GM23338 (cell line): ENCODE measurements around the gene MOK. TPM values are rescaled to one million over a fixed set of nuclear protein-coding genes. Genes with fewer than 3 reads are reported as not detected.

Experiments
- ATAC-seq: fragments of 200-7000 bp; cut with Tn5 transposase; 3 replicates; pipeline ENCODE4 v1.9.1; 2020
- DNase-seq: peaks from one replicate; pipeline ENCODE4 v3.0.0-alpha.2; 2015; ENCODE audit warnings: low spot score
- H2AFZ ChIP-seq: fragments of 200-600 bp; sonication (generic); 2 replicates; pipeline ENCODE4 v1.8.0; 2016; ENCODE audit warnings: antibody characterized with exemption, mild to moderate bottlenecking, moderate library complexity
- H3F3A ChIP-seq: fragments of 200-600 bp; sonication (generic); replicated peaks from 2 replicates; pipeline ENCODE4 v1.8.0; 2017; ENCODE audit warnings: antibody characterized with exemption, mixed run types, low read depth
- H3K27ac ChIP-seq: fragments of 200-600 bp; sonication (generic); 2 replicates; pipeline ENCODE4 v1.6.1; 2016; ENCODE audit warnings: low read depth
- H3K27me3 ChIP-seq: fragments of 200-600 bp; sonication (generic); 2 replicates; pipeline ENCODE4 v1.8.0; 2016; ENCODE audit warnings: mild to moderate bottlenecking, mixed run types, moderate library complexity; ENCODE audit not compliant: insufficient read depth
- H3K36me3 ChIP-seq: fragments of 200-600 bp; sonication (generic); 2 replicates; pipeline ENCODE4 v1.8.0; 2016; ENCODE audit warnings: mild to moderate bottlenecking; ENCODE audit not compliant: insufficient read depth
- H3K4me1 ChIP-seq: fragments of 200-600 bp; sonication (generic); 2 replicates; pipeline ENCODE4 v1.8.0; 2016; ENCODE audit warnings: mild to moderate bottlenecking, moderate library complexity; ENCODE audit not compliant: insufficient read depth
- H3K4me2 ChIP-seq: fragments of 200-600 bp; sonication (generic); 2 replicates; pipeline ENCODE4 v1.7.1; 2017; ENCODE audit warnings: mixed run types
- H3K4me3 ChIP-seq: fragments of 200-600 bp; sonication (generic); 2 replicates; pipeline ENCODE4 v1.6.1; 2016; ENCODE audit warnings: mixed run types
- H3K79me2 ChIP-seq: fragments of 200-600 bp; sonication (generic); replicated peaks from 2 replicates; pipeline ENCODE4 v1.8.0; 2017; ENCODE audit warnings: mild to moderate bottlenecking; ENCODE audit not compliant: insufficient read depth
- H3K9me2 ChIP-seq: fragments of 200-600 bp; sonication (generic); 2 replicates; pipeline ENCODE4 v1.8.0; 2017; ENCODE audit not compliant: insufficient read depth
- H4K20me1 ChIP-seq: fragments of 200-600 bp; sonication (generic); replicated peaks from 2 replicates; pipeline ENCODE4 v1.8.0; 2017; ENCODE audit warnings: mild to moderate bottlenecking; ENCODE audit not compliant: insufficient read depth
- H3K27ac Mint-ChIP-seq: 2 replicates; pipeline ENCODE4 v1.8.0; 2020; ENCODE audit warnings: inconsistent platforms, mild to moderate bottlenecking, moderate library complexity, mixed read lengths
- H3K27me3 Mint-ChIP-seq: 3 replicates; pipeline ENCODE4 v1.8.0; 2022; ENCODE audit warnings: low read depth, mild to moderate bottlenecking, moderate library complexity, mixed read lengths, inconsistent platforms; ENCODE audit not compliant: insufficient read depth, poor library complexity
- H3K36me3 Mint-ChIP-seq: 3 replicates; pipeline ENCODE4 v1.8.0; 2021; ENCODE audit warnings: low read depth, mild to moderate bottlenecking, inconsistent platforms, moderate library complexity, mixed read lengths
- H3K4me1 Mint-ChIP-seq: 3 replicates; pipeline ENCODE4 v1.8.0; 2020; ENCODE audit warnings: mild to moderate bottlenecking, inconsistent platforms, mixed read lengths
- H3K4me3 Mint-ChIP-seq: 3 replicates; pipeline ENCODE4 v1.8.0; 2021; ENCODE audit warnings: moderate library complexity, mild to moderate bottlenecking, inconsistent platforms, mixed read lengths
- H3K9me3 Mint-ChIP-seq: 3 replicates; pipeline ENCODE4 v1.8.0; 2020; ENCODE audit warnings: moderate library complexity, mild to moderate bottlenecking, inconsistent platforms, mixed read lengths
- CREB1 ChIP-seq: fragments of 250-450 bp; sonication (Bioruptor Pico); IDR thresholded peaks from 2 replicates; pipeline ENCODE4 v1.5.0; 2020; ENCODE audit warnings: low read depth, mild to moderate bottlenecking, moderate library complexity
- CTCF ChIP-seq, 2 experiments: fragments of 200-600 bp in 1 of 2; sonication (generic) in 1 of 2; conservative IDR thresholded peaks; 2 replicates each; pipeline versions ENCODE4 v1.5.1 to v1.6.1; 2016 to 2017; ENCODE audit warnings: antibody characterized with exemption in 2 of 2, low read depth in 2 of 2, mild to moderate bottlenecking in 2 of 2, moderate library complexity in 1 of 2
- ETS1 ChIP-seq: IDR thresholded peaks from 2 replicates; pipeline ENCODE4 v1.6.1; 2016; ENCODE audit warnings: antibody characterized with exemption
- EZH2 ChIP-seq: fragments of 200-600 bp; sonication (generic); IDR thresholded peaks from one replicate; pipeline ENCODE4 v1.8.0; 2017; ENCODE audit warnings: antibody characterized with exemption, mild to moderate bottlenecking, low read depth; ENCODE audit not compliant: unreplicated experiment
- EZH2phosphoT487 ChIP-seq: fragments of 200-600 bp; sonication (generic); IDR thresholded peaks from one replicate; pipeline ENCODE4 v1.8.1; 2018; ENCODE audit warnings: antibody characterized with exemption; ENCODE audit not compliant: unreplicated experiment
- JUNB ChIP-seq: IDR thresholded peaks from one replicate; pipeline ENCODE4 v1.6.1; 2016; ENCODE audit warnings: antibody characterized with exemption; ENCODE audit not compliant: unreplicated experiment
- NANOG ChIP-seq: IDR thresholded peaks from 2 replicates; pipeline ENCODE4 v1.6.1; 2016; ENCODE audit warnings: antibody characterized with exemption, borderline replicate concordance
- POLR2AphosphoS5 ChIP-seq: IDR thresholded peaks from 2 replicates; pipeline ENCODE4 v1.6.1; 2016; ENCODE audit warnings: antibody characterized with exemption, low read depth
- REST ChIP-seq: IDR thresholded peaks from one replicate; pipeline ENCODE4 v1.6.1; 2018; ENCODE audit warnings: antibody characterized with exemption; ENCODE audit not compliant: unreplicated experiment
- STAT1 ChIP-seq: IDR thresholded peaks from one replicate; pipeline ENCODE4 v1.6.1; 2016; ENCODE audit warnings: antibody characterized with exemption; ENCODE audit not compliant: unreplicated experiment
- ZNF114 ChIP-seq: fragments of 250-450 bp; sonication (Bioruptor Pico); IDR thresholded peaks from 2 replicates; pipeline ENCODE4 v1.5.0; 2020; ENCODE audit warnings: mild to moderate bottlenecking, moderate library complexity
- ZNF331 ChIP-seq: fragments of 250-450 bp; sonication (Bioruptor Pico); IDR thresholded peaks from 2 replicates; pipeline ENCODE4 v1.5.0; 2020; ENCODE audit warnings: low read depth, mild to moderate bottlenecking, moderate library complexity
- ZNF462 ChIP-seq: fragments of 250-450 bp; sonication (Bioruptor Pico); IDR thresholded peaks from 2 replicates; pipeline ENCODE4 v1.5.0; 2020; ENCODE audit warnings: mild to moderate bottlenecking, moderate library complexity
- polyA plus RNA-seq: library from polyadenylated mRNA; unstranded; fragments of >200 nt; fragmentation: Nextera tagmentation; extraction: Ambion mirVana; gene quantifications from 2 replicates; pipeline ENCODE4 v1.2.1, GENCODE V29; 2016
- total RNA-seq: library from RNA; depleted of rRNA; stranded (reverse); fragments of >200 nt; shearing (Covaris generic); gene quantifications from 2 replicates; pipeline ENCODE4 v1.2.3, GENCODE V29; 2014

The MOK gene
- total and polyA plus RNA-seq, 2 experiments from 2014 or later, result 3.1 TPM

GRCh38 chr14:102346645-102347044 is 41.7 kb upstream of the MOK start:
- Histone ChIP-seq H3K4me3 (no peak overlapping the region), H3F3A (no peaks in the 10 kb centered on the region), H3K27ac (no peak overlapping the region), H2AFZ (no peak overlapping the region), H4K20me1 (no peaks in the 10 kb centered on the region), H3K79me2 (no peaks in the 10 kb centered on the region), H3K27me3 (no peaks in the 10 kb centered on the region), H3K4me1 (no peaks in the 10 kb centered on the region), H3K4me2 (no peak overlapping the region), H3K36me3 (no peaks in the 10 kb centered on the region; the same call in 1 of the 2 replicates), H3K9me2 (no peaks in the 10 kb centered on the region)
- Mint-ChIP-seq H3K27me3 (peaks cover 2% of the 10 kb centered on the region), H3K27ac (no peak overlapping the region), H3K9me3 (no peaks in the 10 kb centered on the region), H3K4me3 (no peak overlapping the region), H3K4me1 (no peaks in the 10 kb centered on the region), H3K36me3 (peaks cover 47% of the 10 kb centered on the region)
- DNase-seq (no peak), ATAC-seq (no peak)
- no peak for TF ChIP-seq JUNB
- no peak for TF ChIP-seq NANOG
- no peak for TF ChIP-seq ETS1
- TF ChIP-seq EZH2, result no peak
- no peak for TF ChIP-seq ZNF462
- no peak for TF ChIP-seq CTCF (conservative IDR thresholded peaks at IDR 0.05; ENCODE audit: low read depth in 2 of 2)
- no peak for TF ChIP-seq EZH2phosphoT487
- TF ChIP-seq ZNF114 (CRISPR knock-in tag), result no peak
- TF ChIP-seq CREB1 (CRISPR knock-in tag), result no peak
- no peak for TF ChIP-seq ZNF331
- TF ChIP-seq POLR2AphosphoS5, result no peak
- no peak for TF ChIP-seq STAT1
- no peak for TF ChIP-seq REST
